Stimulated activated CD4-positive, alpha-beta T cell treated with anti-CD3 and anti-CD28 coated beads, Interleukin-12 subunit alpha, Interleukin-12 subunit beta, amount 100 ng/mL, for 24 hours (primary cell): ENCODE data around the gene UNC5B.
"Not testable (repeated sequence)": the region's sequence is repeated elsewhere in the genome, so short reads cannot be mapped to it uniquely, and the experiment has no call there.

Experiments used
- DNase-seq, 2 experiments: peaks; one replicate each; pipeline ENCODE4 v3.0.0-alpha.2; 2020; ENCODE audit warnings: low read depth in 2 of 2

Gene UNC5B

DNA sequence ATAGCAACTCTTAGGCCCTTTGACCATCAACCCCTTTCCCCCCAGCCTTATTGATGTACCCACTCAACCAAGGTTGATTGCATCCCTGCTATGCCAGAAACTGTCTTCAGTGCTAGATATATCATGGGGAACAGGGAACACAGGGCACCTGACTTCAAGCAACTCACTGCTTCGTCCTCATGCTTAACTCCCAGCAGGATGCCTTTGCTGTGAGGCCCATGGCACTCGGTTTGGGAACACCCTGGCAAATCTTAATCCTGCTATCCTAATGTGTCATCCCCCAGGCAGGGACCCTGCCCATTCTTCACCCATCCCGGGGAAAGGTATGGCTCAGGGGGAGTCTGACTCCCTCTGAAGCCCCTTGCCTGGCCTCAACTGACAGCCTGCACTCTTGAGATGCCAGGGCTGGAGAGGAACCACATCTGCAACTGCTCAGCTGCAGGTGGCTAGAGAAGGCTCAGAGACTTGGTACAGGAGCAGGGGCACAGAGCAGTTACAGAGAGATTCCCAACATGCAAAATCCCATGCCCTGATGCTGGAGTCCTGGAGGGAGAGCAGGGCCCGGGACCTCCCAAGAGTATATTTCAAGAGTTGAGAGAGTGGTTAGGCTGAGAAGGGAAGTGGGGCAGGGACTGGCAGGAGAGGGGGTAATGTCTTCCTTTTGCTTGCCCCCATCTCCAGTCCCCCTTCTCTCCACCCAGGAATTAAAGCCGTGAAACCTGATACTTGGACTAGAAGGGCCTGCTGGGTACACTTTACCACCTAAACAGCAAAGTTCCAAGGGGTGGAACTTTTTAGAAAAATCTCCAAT is 2.4 kb upstream of the UNC5B start:
- no peak for DNase-seq

DNA sequence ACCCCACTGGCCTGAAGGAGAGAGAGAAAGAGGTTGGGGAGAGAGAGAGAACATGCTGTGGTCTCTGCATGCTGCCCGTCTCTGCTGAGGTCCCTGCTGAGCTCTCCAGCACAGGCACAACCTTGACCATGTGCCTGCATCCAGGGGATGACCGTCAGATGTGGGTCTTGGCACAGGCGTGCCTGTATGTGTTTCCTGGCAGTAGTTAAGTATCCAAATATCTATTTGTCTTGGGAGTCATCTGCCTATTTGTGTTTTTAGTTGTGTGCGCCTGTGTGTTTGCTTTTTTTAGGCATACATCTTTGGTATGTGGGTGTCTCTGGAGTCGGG is 1.9 kb upstream of the UNC5B start:
- no peak for DNase-seq

DNA sequence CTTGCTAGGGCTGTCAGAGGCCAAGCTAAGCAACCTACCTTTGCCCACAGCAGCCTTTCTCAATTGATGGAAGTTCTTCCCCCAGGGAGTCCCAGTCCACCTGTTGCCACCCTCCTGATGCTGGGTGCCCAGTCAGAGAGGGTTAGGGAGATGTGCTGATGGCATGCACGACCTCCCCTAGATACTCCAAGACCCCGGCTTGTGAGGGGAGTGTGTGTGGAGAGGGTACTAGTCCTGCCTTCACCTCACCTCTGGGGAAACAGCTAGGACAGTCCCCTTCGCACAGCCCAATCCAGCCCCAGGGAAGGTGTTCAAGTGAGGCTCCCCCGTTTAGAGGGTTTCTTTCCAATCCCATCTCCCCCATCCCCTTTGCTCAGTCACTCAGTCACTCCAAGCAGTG is 1.3 kb upstream of the UNC5B start:
- DNase-seq, result no peak

DNA sequence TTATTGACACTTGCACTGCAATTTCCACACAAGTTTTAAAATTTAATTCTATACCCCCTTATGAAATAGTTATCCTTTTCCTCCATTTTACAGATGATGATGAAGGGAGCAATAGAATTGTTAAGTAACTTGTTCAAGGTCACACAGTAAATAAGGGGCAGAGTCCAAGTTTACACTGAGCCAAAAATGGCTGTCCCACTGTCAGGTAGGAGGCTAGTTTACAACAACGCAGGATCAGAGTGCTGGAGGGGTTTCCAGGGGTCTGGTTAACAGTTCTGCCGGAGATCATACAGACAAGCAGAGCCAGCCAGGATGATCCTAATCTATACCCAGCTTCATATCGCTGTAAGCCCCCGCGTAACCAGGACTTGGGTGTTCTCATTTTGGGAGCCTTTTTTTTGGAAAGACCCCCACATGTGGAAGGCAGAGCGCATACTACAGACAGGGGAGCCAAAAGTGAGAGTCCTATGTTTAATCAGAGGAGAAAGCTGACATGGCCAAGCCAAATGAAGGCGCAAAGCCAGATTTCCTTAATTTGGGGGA is 524 bp upstream of the UNC5B start:
- DNase-seq, result no peak

DNA sequence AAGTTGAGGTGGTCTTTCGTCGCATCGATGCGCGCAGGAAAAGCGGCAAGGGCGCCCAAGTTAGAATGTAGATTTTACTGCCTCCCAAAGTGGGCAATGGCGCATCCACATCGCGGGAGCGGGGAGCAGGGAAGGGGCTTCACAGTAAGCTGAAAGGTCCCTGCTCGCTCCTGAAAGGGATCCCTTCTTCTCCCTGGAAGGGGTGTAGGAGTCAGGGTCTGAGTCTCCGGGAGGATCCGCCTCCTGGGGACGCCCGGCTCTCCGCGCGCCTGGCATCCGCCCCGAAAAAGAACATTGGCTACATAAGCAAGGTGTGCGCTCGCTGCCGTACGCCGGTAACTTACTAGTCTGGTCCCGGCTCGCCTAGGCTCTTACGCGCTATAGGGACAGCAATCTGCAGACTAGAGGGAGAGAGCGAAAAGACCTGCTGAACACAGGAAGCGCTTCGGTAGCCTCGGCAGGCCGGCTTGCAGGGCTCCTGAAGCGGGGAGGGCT is 804 bp downstream of the UNC5B start:
- no peak for DNase-seq

DNA sequence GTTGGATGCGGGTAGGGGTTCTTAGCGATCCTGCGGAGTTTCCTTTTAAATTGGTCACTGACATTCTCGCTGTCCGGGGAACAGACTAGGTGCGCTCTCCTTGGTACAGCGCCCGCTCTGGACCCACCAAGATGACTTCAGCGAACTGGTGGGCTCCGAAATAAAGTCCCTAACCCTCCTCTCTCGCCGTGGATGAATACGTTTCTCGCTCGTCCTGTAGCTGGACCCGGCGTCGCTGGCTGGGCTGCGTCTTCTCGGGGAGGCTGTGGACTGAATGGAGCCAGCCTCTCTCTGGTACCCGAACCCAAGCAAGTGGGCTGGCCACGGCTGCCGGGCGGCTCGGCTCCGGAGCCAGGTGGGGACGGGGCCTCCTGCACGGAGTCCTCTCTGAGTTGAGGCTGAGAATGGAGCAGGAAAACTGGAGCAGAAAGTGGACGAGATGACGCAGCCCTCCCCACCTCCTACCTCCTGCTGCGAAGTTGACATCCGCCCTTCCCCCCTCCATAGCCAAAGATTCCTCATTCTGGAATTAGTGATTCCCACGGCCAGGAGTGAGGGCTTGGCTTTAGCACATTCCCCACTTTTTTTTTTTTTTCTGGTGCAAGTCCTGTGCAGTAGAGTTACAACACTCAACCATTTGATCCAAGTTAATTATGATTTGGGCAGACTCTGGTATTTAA is 1.5 kb downstream of the UNC5B start:
- no peak for DNase-seq

DNA sequence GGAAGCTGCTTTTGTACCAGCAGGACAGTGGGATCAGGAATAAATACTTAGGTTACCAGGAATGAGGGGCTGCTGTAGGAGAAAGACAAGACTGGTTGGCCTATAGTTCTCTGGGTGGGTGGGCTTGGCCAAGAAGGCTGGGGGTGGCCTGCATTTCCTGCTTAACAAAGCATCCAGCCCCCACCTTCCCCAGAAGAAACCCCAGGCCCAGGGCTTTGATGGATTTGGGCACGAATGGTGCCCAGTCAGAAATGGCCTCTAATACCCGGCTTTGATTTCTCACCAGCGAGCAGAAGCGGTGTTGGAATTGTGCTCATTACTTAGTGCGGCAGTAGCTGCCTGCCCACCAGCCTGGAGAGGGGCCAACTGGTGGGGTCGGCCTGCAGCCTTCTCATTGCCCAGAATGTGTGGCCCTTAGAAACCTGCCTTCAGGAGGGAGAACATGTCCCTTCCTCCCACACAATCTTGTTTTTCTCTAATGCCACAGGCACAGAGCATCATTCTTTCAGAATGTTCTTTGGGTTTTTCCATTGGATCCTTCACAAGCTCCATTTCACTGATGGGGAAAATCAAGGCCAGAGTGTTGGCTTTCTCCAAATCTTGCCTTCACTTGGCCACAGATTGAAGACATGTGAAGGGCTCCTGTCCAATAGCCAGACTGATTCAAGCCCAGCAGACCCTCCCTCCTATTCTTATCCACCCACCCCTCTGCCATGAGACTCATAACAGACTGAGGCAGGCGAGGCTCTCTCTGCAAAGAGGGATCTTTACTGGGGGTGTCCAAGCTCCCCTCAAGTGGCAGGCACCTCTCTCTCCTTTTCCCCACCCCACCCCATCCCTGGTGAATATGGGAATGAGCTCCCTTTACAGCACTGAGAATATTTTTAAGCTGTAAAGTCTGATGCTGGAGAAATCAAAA is 2.5 kb downstream of the UNC5B start:
- no peak for DNase-seq

DNA sequence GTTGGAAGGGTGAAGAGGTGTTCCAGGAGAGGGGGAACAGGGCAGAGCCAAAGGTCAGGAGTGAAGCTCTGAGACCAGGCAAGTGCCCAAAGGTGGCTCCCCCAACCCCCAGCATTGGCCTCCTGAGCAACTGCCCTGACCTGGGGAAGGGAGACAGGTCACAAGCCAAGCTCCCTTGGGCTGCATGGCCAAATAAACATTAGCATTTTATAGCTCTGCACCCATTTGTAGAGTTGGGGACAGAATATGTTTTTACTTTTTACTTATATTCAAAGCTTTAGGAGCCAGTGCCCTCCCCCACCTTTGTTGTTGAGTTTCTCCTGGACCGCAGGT is 4.0 kb downstream of the UNC5B start:
- DNase-seq, result no peak

DNA sequence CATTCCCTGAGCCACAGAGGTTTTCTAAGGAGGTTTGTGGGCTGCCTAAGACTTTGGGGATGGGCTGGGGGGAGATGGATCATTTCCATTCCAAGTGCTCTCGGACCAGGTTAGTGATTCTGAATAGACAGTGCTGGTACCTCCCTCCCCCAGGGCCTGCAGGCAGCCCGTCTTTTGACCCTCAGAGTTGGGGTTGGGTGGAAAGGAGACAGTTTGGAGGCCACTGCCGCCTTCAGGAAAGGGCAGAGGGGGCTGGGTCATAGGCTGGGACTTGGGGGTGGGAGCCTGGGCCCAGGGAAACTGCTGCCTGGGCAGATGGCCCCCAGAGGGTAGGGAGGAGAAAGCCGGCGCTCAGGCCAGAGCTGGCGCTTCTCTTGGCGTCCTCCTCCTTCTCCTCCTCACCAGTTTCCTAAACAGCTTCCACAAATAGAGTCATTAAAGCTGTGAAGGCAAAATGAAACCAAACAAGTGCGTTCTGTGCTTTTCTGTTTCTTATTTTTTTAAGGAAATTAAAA is 4.4 kb downstream of the UNC5B start:
- no peak for DNase-seq

DNA sequence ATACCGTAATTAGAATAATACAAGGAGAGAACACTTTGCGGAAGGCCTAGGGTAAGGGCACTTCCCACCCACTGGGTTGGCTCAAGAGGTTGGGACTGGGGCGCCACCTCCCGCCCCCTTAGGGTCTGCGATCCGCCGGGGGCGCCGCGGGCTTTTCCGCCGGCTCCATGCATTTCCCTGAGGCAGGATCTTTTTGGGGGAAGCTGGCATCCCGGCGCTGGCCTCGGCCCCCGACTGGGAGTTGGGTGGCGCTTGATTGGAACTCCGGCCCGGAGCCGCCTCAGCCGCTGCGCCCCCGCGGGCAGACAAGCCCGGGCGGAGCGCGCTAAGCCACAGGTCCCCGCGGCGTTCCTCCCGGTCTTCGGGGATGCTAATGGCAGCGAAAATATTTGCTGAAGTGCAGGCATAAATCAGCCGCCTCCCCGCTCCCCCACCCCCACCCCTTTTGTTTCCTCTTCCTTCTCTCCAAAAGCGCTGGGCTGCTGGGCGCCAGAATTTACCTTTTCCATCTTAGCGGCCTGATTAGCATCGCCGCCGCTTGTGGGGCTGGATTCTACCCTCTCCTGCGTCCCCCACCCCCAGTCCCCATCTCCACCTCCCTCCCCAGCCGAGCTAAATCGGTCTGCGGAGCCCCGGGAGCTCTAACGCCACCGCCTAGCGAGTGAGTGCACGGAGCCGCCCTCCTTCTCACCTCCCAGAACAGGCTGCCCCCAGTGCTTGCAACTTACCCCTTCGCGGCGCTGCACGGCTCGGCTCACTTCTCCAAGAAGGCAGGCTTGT is 5.1 kb downstream of the UNC5B start:
- no peak for DNase-seq

DNA sequence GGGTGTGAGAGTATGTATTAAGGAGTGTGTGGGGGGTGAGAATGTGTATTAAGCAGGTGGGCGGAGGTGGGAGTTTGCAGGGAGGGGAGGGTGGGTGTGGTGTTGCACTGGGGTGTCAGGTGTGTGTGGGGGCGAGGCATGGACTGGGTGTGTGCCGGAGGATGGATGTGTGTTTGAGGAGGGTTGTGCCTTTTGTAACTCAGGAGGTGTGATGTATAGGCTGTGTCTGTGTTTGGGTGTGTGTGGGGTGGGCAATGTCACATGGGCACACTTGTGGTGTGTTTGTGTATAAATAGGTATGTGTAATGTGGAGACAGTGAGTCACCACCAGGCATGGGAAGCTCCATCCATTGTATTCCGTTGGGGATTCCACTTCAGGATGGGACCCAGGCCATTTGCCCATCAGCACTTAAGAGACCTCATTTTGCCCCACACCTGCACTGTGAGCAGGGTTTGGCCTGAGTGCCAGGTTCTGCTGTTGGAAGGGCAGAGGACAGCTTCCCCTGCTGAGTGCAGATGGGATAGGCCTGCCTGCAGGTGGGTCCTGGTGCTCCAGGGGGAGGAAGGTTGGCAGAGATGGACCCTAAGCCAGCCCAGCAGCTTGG is 5.8 kb downstream of the UNC5B start:
- no peak for DNase-seq

DNA sequence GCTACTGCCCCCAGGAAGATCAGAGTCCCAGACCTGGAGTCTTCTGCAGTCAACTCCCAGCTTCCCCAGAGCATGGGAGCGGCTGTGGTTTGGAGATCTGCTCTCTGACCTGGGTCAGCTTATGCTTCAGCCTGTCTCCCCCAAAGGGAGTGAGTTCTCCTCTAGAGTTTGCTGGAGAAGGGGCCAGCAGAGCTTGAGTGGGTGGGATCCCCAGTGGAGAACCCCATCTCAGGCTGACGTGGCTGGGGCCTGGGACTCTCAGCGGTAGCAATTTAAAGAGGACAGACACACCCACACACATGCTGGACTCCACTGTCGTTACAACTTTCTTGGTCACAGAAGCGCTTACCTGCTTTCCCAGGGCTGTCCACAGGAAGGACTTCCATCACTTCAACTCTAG is 6.3 kb downstream of the UNC5B start:
- no peak for DNase-seq

DNA sequence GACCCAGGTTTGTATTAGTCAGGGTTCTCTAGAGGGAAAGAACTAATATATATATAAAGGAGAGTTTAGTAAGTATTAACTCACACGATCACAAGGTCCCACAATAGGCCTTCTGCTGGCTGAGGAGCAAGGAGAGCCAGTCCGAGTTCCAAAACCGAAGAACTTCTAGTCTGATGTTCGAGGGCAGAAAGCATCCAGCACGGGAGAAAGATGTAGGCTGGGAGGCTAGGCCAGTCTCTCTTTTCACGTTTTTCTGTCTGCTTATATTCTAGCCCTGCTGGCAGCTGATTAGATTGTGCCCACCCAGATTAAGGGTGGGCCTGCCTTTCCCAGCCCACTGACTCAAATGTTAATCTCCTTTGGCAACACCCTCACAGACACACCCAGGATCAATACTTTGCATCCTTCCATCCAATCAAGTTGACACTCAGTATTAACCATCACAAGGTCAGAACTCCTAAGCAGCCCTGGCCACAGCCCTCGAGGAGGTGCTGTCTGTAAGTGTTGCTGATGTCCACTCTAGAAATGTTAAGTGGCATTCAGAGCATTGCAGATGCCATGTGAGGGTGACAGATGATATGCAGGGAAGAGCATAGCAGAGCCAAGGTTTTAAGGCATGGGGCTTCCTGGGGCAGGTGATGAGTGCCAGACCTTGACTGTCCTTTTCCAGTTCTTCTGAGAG is 7.0 kb downstream of the UNC5B start:
- not testable (repeated sequence) for DNase-seq

DNA sequence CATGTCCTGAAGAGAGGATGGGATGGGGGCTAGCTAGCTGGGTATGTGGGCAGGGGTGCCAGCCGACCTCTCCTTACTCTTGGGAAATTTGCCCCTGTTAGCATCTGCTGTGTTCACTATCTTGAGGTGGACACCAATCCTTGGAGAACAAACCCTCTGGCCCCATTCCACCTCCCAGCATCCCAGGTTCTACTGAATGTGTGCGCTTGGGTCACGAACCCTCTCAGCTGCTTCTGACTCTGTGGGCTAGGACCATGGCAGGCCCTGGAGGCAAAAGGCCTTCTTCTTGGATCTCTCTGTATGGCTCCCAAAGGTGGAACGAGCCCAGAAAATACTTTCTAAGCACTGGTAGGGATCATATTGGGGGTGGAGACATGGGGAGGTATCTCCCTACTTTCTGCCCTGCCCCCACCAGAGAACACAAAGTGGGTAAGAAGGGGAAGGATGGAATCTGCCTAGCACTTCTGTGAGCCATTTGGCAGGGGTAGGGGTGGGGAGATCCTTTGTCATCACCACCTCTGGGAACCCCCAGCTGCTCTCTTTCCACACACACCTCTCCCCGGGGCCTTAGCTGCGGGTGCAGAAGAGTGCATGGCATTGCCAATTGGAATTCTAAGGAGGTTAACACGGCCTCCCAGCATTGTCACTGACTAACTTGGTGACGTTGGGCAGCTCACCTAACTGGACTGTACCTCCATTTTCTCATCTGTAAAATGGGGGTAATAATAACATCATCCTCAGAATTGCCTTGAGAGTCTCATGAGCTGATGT is 7.7 kb downstream of the UNC5B start:
- no peak for DNase-seq

DNA sequence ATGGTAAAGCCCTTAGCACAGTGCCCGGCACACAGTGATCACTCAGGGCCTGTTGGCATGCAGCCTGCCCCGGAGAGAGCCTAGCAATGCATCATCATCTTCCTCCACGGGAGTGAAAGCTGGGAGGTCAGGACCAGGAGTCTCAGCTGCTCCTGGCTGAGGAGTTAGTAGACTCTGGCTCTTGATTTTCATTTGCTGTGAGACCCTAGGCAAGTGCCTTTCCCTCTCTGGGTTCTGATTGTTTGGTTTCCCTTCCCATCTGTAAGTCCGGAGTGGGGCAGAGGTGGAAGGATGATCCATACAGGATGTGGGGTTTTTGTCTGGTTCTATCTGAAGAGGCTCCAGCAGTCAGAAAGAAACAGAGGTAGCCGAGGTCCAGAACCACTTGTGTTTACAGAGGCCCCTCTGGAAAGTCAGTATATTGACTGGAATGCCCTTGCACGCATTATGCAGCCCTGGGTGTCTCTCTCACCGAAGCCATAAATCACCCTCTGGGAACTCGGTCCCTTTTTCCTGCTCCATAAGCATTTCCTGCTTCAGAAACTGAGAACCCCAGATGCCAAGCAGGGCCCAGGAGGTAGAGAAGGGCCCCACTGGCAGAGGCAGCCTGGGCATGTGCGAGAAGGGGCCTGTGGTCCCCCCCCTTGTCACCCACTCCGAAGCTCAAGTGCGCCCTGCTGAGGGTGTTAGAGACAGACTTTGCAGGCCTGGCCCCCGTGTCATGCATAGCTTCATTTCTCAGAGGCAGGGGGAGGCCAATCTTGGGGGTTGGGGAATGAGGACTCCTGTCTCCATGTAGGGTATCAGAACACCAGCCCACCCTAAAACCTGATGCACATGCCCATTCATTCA is 8.5 kb downstream of the UNC5B start:
- DNase-seq, result no peak

DNA sequence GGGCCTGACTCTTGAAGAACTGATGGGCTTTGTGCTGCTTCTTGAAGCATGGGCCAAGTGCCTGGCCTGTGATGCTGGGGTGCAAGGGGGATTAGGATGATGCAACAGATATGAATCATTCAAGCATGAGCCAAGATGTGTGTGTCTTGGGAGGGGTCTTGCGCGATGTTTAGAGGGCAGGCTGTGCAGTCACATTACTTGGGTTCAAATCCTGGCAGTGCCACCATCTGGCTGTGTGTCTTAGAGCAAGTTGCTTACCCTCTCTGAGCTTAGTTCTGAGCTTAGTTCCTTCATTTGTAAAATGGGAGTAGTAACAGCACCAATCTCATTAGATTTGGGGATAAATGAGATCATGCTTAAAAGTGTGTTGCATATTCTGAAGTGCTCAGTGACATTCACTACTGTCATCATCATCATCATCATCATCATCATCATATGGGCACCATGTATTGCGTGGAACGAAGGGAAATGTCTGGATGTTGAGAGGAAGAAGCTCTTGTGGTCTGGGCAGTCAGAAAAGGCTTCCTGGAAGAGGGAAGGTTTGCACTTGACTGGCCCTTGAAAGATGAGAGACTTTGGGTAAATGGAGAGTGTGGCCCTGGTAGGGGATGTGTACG is 9.3 kb downstream of the UNC5B start:
- DNase-seq, result no peak

DNA sequence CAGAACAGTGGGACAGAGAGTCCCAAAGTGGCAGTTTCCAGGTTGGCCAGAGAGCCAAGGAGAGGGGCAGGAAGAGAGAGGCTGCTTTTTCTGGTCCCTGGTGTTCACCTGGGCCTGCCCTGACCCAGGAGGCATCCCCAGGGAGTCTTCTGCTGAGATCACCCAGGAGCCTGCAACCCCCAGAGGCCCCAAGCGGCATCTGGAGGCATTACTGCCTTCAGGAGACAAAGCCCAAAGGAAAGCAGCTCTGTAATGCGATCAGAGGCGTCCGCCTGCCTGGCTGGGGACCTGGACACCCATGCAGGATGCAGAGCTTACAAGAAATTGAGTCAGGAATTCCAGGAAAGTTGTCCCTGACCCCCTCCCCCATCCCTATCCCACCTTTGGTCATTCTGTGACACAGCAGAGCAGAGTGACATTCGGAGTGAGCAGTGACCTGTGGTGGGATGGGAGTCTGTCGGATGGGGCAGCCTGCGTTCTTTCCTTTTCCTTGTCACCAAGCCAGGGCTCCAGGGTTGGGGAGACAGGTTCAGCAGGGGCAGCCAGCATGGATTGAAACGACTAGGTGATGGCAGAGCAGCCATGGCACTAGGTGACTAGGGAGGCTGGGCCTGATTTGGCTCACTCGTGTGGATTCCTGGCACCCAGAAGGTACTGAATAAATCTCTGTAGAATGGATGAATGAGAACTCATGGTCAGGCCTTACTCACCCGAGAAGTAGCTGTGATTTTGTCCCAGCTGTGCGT is 10.4 kb downstream of the UNC5B start:
- no peak for DNase-seq
